HepG2 (cell line): ENCODE results near the gene BMI1. TPM values are rescaled to one million over a fixed set of nuclear protein-coding genes. Genes with fewer than 3 reads are reported as not detected.
A peak's percentile ranks its signal among the peaks of the same experiment; 100 is the strongest.

Experiments
- ATAC-seq: fragments of 200-7000 bp; cut with Tn5 transposase; 3 replicates; pipeline ENCODE4 v1.9.1; 2020; ENCODE audit warnings: mild to moderate bottlenecking, moderate library complexity
- BruUV-seq: library from RNA; stranded (reverse); fragments of 400-500 nt; replicated peaks from 2 replicates; lab custom pipeline; 2021; lab: Mats Ljungman, UMichigan
- CTCF ChIA-PET: fragments of 300-600 bp; formaldehyde crosslinking; extraction: SDS; loops from one replicate; lab custom pipeline; 2021; ENCODE audit warnings: low total read pairs, inconsistent platforms, low intra/inter-chr PET ratio; lab: Yijun Ruan, JAX
- POLR2A ChIA-PET: fragments of 350-600 bp; sonication (Branson Sonifier 250); formaldehyde crosslinking; loops from one replicate; lab custom pipeline; 2020; ENCODE audit warnings: antibody characterized with exemption, inconsistent platforms; lab: Yijun Ruan, JAX
- DNase-seq: peaks from one replicate; pipeline ENCODE4 v3.0.0-alpha.2; 2015; ENCODE audit warnings: low spot score
- FAIRE-seq: peaks from 3 replicates; lab custom pipeline; 2011; peaks lifted over from hg19 to GRCh38; lab: Jason Lieb, UNC
- H2AFZ ChIP-seq: one replicate; pipeline ENCODE4 v1.6.1; 2011; ENCODE audit warnings: low read length, inconsistent platforms
- H3K27ac ChIP-seq: fragments of 300-600 bp; 3 replicates; pipeline ENCODE4 v1.8.0; 2011; ENCODE audit warnings: mixed run types, mild to moderate bottlenecking, mixed read lengths, low read length, inconsistent platforms; ENCODE audit not compliant: insufficient read depth; ENCODE audit errors: extremely low read length
- H3K27me3 ChIP-seq, 2 experiments: fragments of 200-600 bp in 1 of 2; 2 replicates in 1 of 2; 3 replicates in 1 of 2; pipeline versions ENCODE4 v1.6.0 to v1.8.0; 2011; ENCODE audit warnings: low read length in 2 of 2, mild to moderate bottlenecking in 2 of 2, moderate library complexity in 2 of 2, inconsistent platforms in 1 of 2; ENCODE audit not compliant: insufficient read depth in 2 of 2, control insufficient read depth in 1 of 2
- H3K36me3 ChIP-seq, 2 experiments: fragments of 200-600 bp in 1 of 2; replicated peaks in 1 of 2; 2 replicates in 1 of 2; 3 replicates in 1 of 2; pipeline versions ENCODE4 v1.5.1 to v1.8.0; 2011; ENCODE audit warnings: low read length in 2 of 2, inconsistent platforms in 1 of 2; ENCODE audit not compliant: insufficient read depth in 2 of 2, control insufficient read depth in 1 of 2
- H3K4me1 ChIP-seq: 2 replicates; pipeline ENCODE4 v1.5.1; 2012; ENCODE audit warnings: low read length, inconsistent platforms; ENCODE audit not compliant: insufficient read depth
- H3K4me2 ChIP-seq: 2 replicates; pipeline ENCODE4 v1.6.0; 2011; ENCODE audit warnings: low read depth, low read length, inconsistent platforms
- H3K4me3 ChIP-seq, 3 experiments: fragments of 200-600 bp in 1 of 3; sonication (generic), shearing (Covaris generic) in 1 of 3; replicated peaks in 1 of 3; 2 replicates each; pipeline ENCODE4 v1.5.1; 2011 to 2016; ENCODE audit warnings: low read length in 3 of 3, inconsistent platforms in 2 of 3, low read depth in 2 of 3, mild to moderate bottlenecking in 2 of 3, control low read depth in 1 of 3, mixed read lengths in 1 of 3; ENCODE audit not compliant: insufficient read depth in 1 of 3
- H3K79me2 ChIP-seq: one replicate; pipeline ENCODE4 v1.6.1; 2011; ENCODE audit warnings: low read length, inconsistent platforms; ENCODE audit not compliant: insufficient read depth
- H3K9ac ChIP-seq: 2 replicates; pipeline ENCODE4 v1.6.0; 2011; ENCODE audit warnings: mild to moderate bottlenecking, low read depth, low read length, inconsistent platforms; ENCODE audit not compliant: insufficient read depth
- H3K9me3 ChIP-seq: 2 replicates; pipeline ENCODE4 v1.5.1; 2012; ENCODE audit warnings: mild to moderate bottlenecking, low read length
- H4K20me1 ChIP-seq: 2 replicates; pipeline ENCODE4 v1.6.0; 2011; ENCODE audit warnings: inconsistent platforms, mild to moderate bottlenecking, low read length, moderate library complexity; ENCODE audit not compliant: insufficient read depth
- ATAD3A ChIP-seq: sonication (generic); formaldehyde crosslinking; IDR thresholded peaks from 2 replicates; pipeline ENCODE4 v1.4.0; 2020; ENCODE audit warnings: missing genetic modification reagents
- CHD4 ChIP-seq: fragments of 200-600 bp; sonication (generic); IDR thresholded peaks from 2 replicates; pipeline ENCODE4 v1.7.0; 2017; ENCODE audit warnings: mild to moderate bottlenecking, low read length, borderline replicate concordance
- ISX ChIP-seq: sonication (generic); formaldehyde crosslinking; conservative IDR thresholded peaks from 2 replicates; pipeline ENCODE4 v1.5.0; 2020; ENCODE audit warnings: missing genetic modification reagents
- NFYB ChIP-seq: sonication (generic); formaldehyde crosslinking; IDR thresholded peaks from 2 replicates; pipeline ENCODE4 v1.4.0; 2020; ENCODE audit warnings: missing genetic modification reagents
- NR2C2 ChIP-seq: sonication (generic); formaldehyde crosslinking; IDR thresholded peaks from 2 replicates; pipeline ENCODE4 v1.4.0; 2020; ENCODE audit warnings: missing genetic modification reagents, mild to moderate bottlenecking, moderate library complexity, borderline replicate concordance
- REXO4 ChIP-seq: sonication (generic); formaldehyde crosslinking; IDR thresholded peaks from 2 replicates; pipeline ENCODE4 v1.8.0; 2022; ENCODE audit warnings: missing genetic modification reagents, mild to moderate bottlenecking, borderline replicate concordance
- SNRNP70 ChIP-seq: fragments of 200-400 bp; formaldehyde crosslinking; IDR thresholded peaks from 2 replicates; pipeline ENCODE4 v1.6.1; 2017; ENCODE audit warnings: mild to moderate bottlenecking, low read depth, low read length, moderate library complexity
- ZNF160 ChIP-seq: sonication (generic); formaldehyde crosslinking; IDR thresholded peaks from 2 replicates; pipeline ENCODE4 v1.8.0; 2022; ENCODE audit warnings: mild to moderate bottlenecking, inconsistent platforms, missing genetic modification reagents
- ZNF616 ChIP-seq: sonication (generic); formaldehyde crosslinking; IDR thresholded peaks from 2 replicates; pipeline ENCODE4 v1.5.0; 2020; ENCODE audit warnings: low read depth, mild to moderate bottlenecking, missing genetic modification reagents
- ZNF687 ChIP-seq: sonication (generic); formaldehyde crosslinking; IDR thresholded peaks from 2 replicates; pipeline ENCODE4 v1.5.1; 2020; ENCODE audit warnings: mild to moderate bottlenecking, missing genetic modification reagents, moderate library complexity
- ZNF746 ChIP-seq: sonication (generic); formaldehyde crosslinking; IDR thresholded peaks from 2 replicates; pipeline ENCODE4 v1.8.0; 2022; ENCODE audit warnings: mild to moderate bottlenecking, missing genetic modification reagents
- whole genome bisulfite sequencing: methylation state at CpG from one replicate; pipeline ENCODE4 v1.1.6; 2017; ENCODE audit warnings: low lambda C conversion rate; 5-methylcytosine and 5-hydroxymethylcytosine counted together
- in situ Hi-C: cut with HindIII; loops from 2 replicates; pipeline ENCODE4 v1.10.0; 2017; ENCODE audit warnings: low pct_unique_long_range_greater_than_20kb; ENCODE audit not compliant: extremely low pct_ligation_motif_present
- intact Hi-C: fragments of 100-400 bp; cut with micrococcal nuclease; formaldehyde crosslinking; loops from one replicate; pipeline ENCODE4 v1.10.0; 2022; ENCODE audit not compliant: unreplicated experiment
- polyA plus RNA-seq, 8 experiments: library from polyadenylated mRNA; depleted of rRNA in 3 of 8; stranded (reverse) in 7 of 8; unstranded in 1 of 8; fragments of >200 nt; fragmentation: Illumina TruSeq in 4 of 8; extraction: Trizol in 4 of 8; gene quantifications; 2 replicates each; pipeline versions ENCODE4 v1.2.1 to v1.2.3, GENCODE V29; 2011 to 2016; ENCODE audit warnings: low read depth in 4 of 8, missing spikeins in 1 of 8, mixed read lengths in 1 of 8; ENCODE audit not compliant: insufficient read depth in 1 of 8
- total RNA-seq, 5 experiments: library from RNA; depleted of rRNA; stranded (reverse); fragments of >200 nt; fragmentation: Illumina TruSeq; extraction: Trizol; gene quantifications; 2 replicates each; pipeline ENCODE4 v1.2.3, GENCODE V29; 2016; ENCODE audit warnings: low read depth in 1 of 5
- TF ChIP-seq, protein P1 (sequence below), 2 experiments: sonication (generic) in 1 of 2; formaldehyde crosslinking in 1 of 2; IDR thresholded peaks; 2 replicates each; pipeline versions ENCODE4 v1.6.1 to v1.9.0; 2014 to 2022; ENCODE audit warnings: antibody characterized with exemption in 1 of 2, borderline replicate concordance in 1 of 2, inconsistent platforms in 1 of 2, low read depth in 1 of 2, missing genetic modification reagents in 1 of 2

BMI1 gene
- total and polyA plus RNA-seq, 2 of the 13 experiments (the other 11 are each of a cell fraction or from before 2014, with no cell fraction given): 30.5 to 44.0 TPM

- TF ChIP-seq ZNF616 (CRISPR knock-in tag) (no peak), REXO4 (CRISPR knock-in tag) (no peak), ATAD3A (CRISPR knock-in tag) (no peak), CHD4 (no peak)
- TF ChIP-seq, protein P1, sequence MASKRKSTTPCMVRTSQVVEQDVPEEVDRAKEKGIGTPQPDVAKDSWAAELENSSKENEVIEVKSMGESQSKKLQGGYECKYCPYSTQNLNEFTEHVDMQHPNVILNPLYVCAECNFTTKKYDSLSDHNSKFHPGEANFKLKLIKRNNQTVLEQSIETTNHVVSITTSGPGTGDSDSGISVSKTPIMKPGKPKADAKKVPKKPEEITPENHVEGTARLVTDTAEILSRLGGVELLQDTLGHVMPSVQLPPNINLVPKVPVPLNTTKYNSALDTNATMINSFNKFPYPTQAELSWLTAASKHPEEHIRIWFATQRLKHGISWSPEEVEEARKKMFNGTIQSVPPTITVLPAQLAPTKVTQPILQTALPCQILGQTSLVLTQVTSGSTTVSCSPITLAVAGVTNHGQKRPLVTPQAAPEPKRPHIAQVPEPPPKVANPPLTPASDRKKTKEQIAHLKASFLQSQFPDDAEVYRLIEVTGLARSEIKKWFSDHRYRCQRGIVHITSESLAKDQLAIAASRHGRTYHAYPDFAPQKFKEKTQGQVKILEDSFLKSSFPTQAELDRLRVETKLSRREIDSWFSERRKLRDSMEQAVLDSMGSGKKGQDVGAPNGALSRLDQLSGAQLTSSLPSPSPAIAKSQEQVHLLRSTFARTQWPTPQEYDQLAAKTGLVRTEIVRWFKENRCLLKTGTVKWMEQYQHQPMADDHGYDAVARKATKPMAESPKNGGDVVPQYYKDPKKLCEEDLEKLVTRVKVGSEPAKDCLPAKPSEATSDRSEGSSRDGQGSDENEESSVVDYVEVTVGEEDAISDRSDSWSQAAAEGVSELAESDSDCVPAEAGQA (IDR thresholded peaks at IDR 0.05; ENCODE audit: low read depth): no peak
- TF ChIP-seq, protein P1 (CRISPR knock-in tag; IDR thresholded peaks at IDR 0.05; ENCODE audit: borderline replicate concordance): no peak
- TF ChIP-seq, all 625 proteins: peak for 0
Observed at GRCh38 chr10:22318772-22319171, 2.1 kb upstream of the BMI1 start (continued).

GRCh38 chr10:22319547-22319979, 1.3 kb upstream of the BMI1 start:
- no TSS peak for BruUV-seq
- no peak overlapping the region for H2AFZ ChIP-seq
- H3K4me3 ChIP-seq: peak overlapping the region in 2 of 3 experiments; percentile 73 to 75; a peak in 2 of 6 replicates
- intact Hi-C loops (loop anchor here (5.0 kb wide), 1 partner anchor 118 kb away; no protein-coding TSS in a partner anchor), in situ Hi-C loops (loop anchor here (10.0 to 25.0 kb wide), 3 partner anchors 315 to 807 kb away; partner anchors contain the start of genes DNAJC1 and PIP4K2A)
- peaks cover 59% of the 10 kb centered on the region for H3K4me1 ChIP-seq
- no peaks in the 10 kb centered on the region for H3K36me3 ChIP-seq
- H3K27me3 ChIP-seq: peaks cover 0 to 20% of the 10 kb centered on the region in 2 experiments; a peak in 3 of 5 replicates
- 87% methylated on average over 10 of the region's 10 CpGs for WGBS
- TF ChIP-seq ZNF160 (CRISPR knock-in tag) (no peak), ZNF746 (no peak), NFYB (CRISPR knock-in tag) (no peak), ISX (no peak), SNRNP70 (no peak), NR2C2 (CRISPR knock-in tag) (no peak), ZNF687 (CRISPR knock-in tag) (no peak)
- H4K20me1 ChIP-seq: peaks cover 25% of the 10 kb centered on the region
- H3K79me2 ChIP-seq: peaks cover 35% of the 10 kb centered on the region
- peak overlapping the region; percentile 73 for H3K9ac ChIP-seq
- peak overlapping the region; percentile 89 for H3K4me2 ChIP-seq
- no peak for DNase-seq
- ChIA-PET CTCF (no interaction called here), POLR2A (interaction anchor here (1.2 kb wide), 1 partner anchor 21 kb away, joined by 5 read pairs; no protein-coding TSS in a partner anchor)
- ATAC-seq: no peak
- no peak for FAIRE-seq
- H3K9me3 ChIP-seq: no peaks in the 10 kb centered on the region
- H3K27ac ChIP-seq: peak overlapping the region; percentile 57
